Measurements from ENCODE around the gene RBM33.
"Not testable (repeated sequence)": the region's sequence is repeated elsewhere in the genome, so short reads cannot be mapped to it uniquely, and the experiment has no call there.

Gene RBM33

DNA sequence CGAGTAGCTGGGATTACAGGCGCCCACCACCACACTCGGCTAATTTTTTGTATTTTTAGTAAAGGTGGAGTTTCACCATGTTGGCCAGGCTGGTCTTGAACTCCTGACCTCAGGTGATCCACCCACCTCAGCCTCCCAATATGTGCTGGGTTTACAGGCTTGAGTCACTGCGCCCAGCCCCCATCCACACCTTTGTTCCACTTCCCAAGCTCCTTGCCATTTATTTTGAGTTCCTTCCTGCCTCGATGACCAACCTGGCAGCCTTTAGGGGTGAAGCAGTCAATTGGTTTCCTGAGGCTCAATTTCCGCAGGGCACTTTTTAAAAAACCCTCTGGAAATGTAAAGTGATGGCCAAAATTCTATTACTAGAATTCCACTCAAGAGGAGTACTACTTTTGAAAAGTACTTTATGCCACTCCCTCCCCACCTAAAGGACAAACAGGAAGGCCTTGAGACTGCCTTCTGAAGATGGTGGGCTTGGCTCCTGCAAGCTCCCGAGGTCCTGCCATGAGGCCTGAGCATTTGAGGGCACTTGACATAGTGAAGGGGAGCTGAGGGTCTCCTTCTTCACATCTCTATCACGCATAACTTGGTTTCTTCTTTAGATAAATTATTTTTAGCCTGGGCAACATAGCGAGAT, 32.5 kb upstream of the RBM33 start:
- no peak for DNase-seq (ENCODE audit: extremely low spot score)
- POLR2A ChIA-PET, result interaction anchor here (0.7 kb wide), 1 partner anchor 32 kb away, joined by 3 read pairs; the partner anchor contains the start of gene RBM33
- CTCF ChIA-PET, result interaction anchor here (0.7 to 2.8 kb wide), 4 partner anchors 13 to 99 kb away, joined by 3 to 11 read pairs (median 4); no protein-coding TSS in a partner anchor
- TF ChIP-seq L3MBTL2 (conservative IDR thresholded peaks at IDR 0.05) (no peak), ARNT (IDR thresholded peaks at IDR 0.05) (no peak), TARDBP (IDR thresholded peaks at IDR 0.05) (no peak), LEF1 (IDR thresholded peaks at IDR 0.05; ENCODE audit: borderline replicate concordance) (no peak), NFRKB (IDR thresholded peaks at IDR 0.05) (no peak), ZNF384 (IDR thresholded peaks at IDR 0.05) (no peak), ELF4 (IDR thresholded peaks at IDR 0.05) (no peak), SP1 (IDR thresholded peaks at IDR 0.05) (no peak), CTBP1 (IDR thresholded peaks at IDR 0.05; ENCODE audit: borderline replicate concordance) (no peak), FOXA1 (IDR thresholded peaks at IDR 0.05) (no peak), FOXK2 (IDR thresholded peaks at IDR 0.05) (no peak), FOXM1 (IDR thresholded peaks at IDR 0.05; ENCODE audit: borderline replicate concordance) (no peak), SUZ12 (IDR thresholded peaks at IDR 0.05) (no peak), BHLHE40 (IDR thresholded peaks at IDR 0.05; ENCODE audit: borderline replicate concordance) (no peak)
- TF ChIP-seq, protein P1, sequence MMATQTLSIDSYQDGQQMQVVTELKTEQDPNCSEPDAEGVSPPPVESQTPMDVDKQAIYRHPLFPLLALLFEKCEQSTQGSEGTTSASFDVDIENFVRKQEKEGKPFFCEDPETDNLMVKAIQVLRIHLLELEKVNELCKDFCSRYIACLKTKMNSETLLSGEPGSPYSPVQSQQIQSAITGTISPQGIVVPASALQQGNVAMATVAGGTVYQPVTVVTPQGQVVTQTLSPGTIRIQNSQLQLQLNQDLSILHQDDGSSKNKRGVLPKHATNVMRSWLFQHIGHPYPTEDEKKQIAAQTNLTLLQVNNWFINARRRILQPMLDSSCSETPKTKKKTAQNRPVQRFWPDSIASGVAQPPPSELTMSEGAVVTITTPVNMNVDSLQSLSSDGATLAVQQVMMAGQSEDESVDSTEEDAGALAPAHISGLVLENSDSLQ (IDR thresholded peaks at IDR 0.05), result no peak

DNA sequence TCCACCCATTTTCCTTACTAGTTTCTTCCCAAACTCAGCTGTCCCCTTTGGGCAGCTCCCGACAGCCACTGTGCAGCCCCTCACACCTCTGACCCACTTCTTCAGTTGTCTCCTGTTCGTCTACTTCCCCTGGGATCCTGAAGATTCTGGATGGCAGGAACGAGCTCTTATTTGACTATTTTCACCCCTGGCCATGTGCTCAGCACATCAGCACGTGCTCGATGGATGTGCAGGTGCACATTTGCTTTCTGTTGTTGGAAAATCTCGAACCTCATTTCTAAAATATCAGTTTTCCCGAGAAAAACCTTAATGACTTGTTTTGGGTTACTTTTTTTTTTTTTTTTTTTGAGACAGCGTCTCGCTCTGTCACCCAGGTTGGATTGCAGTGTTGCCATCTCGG, 31.8 kb upstream of the RBM33 start:
- ChIA-PET CTCF (interaction anchor here (1.4 to 2.8 kb wide), 2 partner anchors 14 to 18 kb away, joined by 3 to 11 read pairs; no protein-coding TSS in a partner anchor), POLR2A (interaction anchor here (0.7 kb wide), 1 partner anchor 32 kb away, joined by 3 read pairs; the partner anchor contains the start of gene RBM33)
- DNase-seq (ENCODE audit: extremely low spot score), result no peak
- TF ChIP-seq L3MBTL2 (conservative IDR thresholded peaks at IDR 0.05) (no peak), BHLHE40 (IDR thresholded peaks at IDR 0.05; ENCODE audit: borderline replicate concordance) (no peak), ELF4 (IDR thresholded peaks at IDR 0.05) (no peak), ARNT (IDR thresholded peaks at IDR 0.05) (no peak), ZNF384 (IDR thresholded peaks at IDR 0.05) (no peak), NFRKB (IDR thresholded peaks at IDR 0.05) (no peak), SUZ12 (IDR thresholded peaks at IDR 0.05) (no peak), LEF1 (IDR thresholded peaks at IDR 0.05; ENCODE audit: borderline replicate concordance) (no peak), HDGF (IDR thresholded peaks at IDR 0.05; ENCODE audit: borderline replicate concordance) (no peak), CTBP1 (IDR thresholded peaks at IDR 0.05; ENCODE audit: borderline replicate concordance) (no peak), FOXA1 (IDR thresholded peaks at IDR 0.05) (no peak), SP1 (IDR thresholded peaks at IDR 0.05) (no peak), FOXK2 (IDR thresholded peaks at IDR 0.05) (no peak)
- TF ChIP-seq, protein P1 (IDR thresholded peaks at IDR 0.05), result no peak

DNA sequence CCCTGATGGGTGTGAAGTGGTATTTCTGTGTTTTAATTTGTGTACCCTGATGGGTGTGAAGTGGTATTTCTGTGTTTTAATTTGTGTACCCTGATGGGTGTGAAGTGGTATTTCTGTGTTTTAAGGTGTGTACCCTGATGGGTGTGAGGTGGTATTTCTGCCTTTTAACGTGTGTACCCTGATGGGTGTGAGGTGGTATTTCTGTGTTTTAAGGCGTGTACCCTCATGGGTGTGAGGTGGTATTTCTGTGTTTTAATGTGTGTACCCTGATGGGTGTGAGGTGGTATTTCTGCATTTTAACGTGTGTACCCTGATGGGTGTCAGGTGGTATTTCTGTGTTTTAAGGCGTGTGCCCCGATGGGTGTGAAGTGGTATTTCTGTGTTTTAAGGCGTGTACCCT, 29.4 kb upstream of the RBM33 start:
- DNase-seq (ENCODE audit: extremely low spot score); CTCF ChIA-PET; POLR2A ChIA-PET: not testable (repeated sequence)

DNA sequence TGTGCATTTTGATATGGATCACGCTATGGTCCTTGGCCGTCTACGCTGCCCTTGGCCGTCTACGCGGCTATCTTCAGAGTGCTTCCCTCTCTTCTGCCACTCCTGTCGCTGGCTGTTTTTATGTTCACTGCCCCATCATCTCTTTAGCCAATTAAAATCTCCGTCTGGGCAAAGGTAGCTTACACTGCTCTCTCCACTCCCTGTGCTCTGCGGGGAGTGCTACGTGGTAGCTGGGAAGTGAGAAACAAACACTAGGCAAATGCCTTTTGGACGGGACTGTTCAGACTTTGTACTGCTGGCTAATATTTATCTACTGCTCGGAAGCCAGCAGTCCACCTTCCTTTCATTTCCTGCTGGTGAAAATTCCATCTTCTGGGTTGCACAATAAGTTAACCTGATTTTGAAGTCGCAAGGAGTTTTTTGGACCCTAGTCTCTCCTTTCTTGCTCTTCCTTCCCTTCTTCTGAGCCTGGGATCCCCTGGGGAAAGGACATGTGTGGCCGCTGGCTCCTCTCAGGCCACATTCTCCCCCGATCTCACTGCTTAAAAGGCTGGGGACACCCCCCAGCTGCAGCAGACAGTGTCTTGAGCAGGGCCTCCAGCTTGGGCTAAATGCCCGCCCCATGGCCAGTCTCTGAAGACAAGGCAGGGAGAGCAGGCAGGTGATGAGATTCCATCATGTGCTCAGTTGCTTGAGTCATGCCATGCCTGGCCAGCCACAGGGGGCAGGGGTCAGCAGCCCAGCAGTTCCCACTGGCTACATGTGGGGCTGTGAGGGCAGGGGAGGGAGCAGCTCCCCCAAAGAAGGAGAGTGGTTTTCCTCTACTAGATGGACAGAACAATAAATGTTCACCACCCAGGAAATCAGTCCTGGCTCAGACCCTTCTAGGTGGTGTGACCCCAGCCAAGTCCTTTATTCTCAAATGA, 25.5 kb upstream of the RBM33 start:
- DNase-seq (ENCODE audit: extremely low spot score), result no peak
- POLR2A ChIA-PET, result no interaction called here
- CTCF ChIA-PET, result no interaction called here

DNA sequence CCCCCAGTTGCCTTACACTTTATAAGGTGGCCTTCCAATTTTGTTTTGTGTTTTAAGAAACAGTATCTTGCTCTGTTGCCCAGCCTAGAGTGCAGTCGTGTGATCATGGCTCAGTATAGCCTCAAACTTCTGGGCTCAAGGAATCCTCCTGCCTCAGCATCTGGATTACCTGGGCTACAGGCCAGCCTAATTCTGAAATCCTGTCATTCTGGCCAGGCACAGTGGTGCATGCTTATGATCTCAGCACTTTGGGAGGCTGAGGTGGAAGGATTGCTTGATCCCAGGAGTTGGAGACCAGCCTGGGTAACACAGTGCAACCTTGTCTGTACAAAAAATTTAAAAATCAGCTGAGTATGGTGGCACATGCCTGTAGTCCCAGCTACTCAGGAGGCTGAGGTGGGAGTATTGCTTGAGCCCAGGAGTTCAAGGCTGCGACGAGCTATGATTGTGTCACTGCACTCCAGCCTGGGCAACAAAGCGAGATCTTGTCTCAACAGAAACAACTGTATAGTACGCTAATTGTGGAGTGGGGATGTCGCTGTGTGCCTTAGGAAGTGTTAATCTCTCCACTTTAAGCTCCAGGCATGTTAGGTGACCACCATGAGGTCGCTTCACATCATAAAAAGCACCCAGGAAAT, 24.7 kb upstream of the RBM33 start:
- TF ChIP-seq L3MBTL2 (conservative IDR thresholded peaks at IDR 0.05), result no peak
- no peak for TF ChIP-seq HDGF (IDR thresholded peaks at IDR 0.05; ENCODE audit: borderline replicate concordance)
- no peak for TF ChIP-seq FOXK2 (IDR thresholded peaks at IDR 0.05)
- TF ChIP-seq CTBP1 (IDR thresholded peaks at IDR 0.05; ENCODE audit: borderline replicate concordance), result no peak
- TF ChIP-seq FOXM1 (IDR thresholded peaks at IDR 0.05; ENCODE audit: borderline replicate concordance), result no peak
- no peak for TF ChIP-seq NFRKB (IDR thresholded peaks at IDR 0.05)
- no peak for TF ChIP-seq LEF1 (IDR thresholded peaks at IDR 0.05; ENCODE audit: borderline replicate concordance)
- TF ChIP-seq ELF4 (IDR thresholded peaks at IDR 0.05), result no peak
- ChIA-PET POLR2A (interaction anchor here (0.8 kb wide), 1 partner anchor 25 kb away, joined by 3 read pairs; the partner anchor contains the start of gene RBM33), CTCF (no interaction called here)
- DNase-seq (ENCODE audit: extremely low spot score), result no peak

More for the DNA sequence above, 25.5 kb upstream of the RBM33 start:
- TF ChIP-seq FOXK2 (IDR thresholded peaks at IDR 0.05), result no peak
- TF ChIP-seq, protein P1 (IDR thresholded peaks at IDR 0.05), result no peak
- TF ChIP-seq ELF4 (IDR thresholded peaks at IDR 0.05), result no peak
- no peak for TF ChIP-seq SP1 (IDR thresholded peaks at IDR 0.05)
- TF ChIP-seq LEF1 (IDR thresholded peaks at IDR 0.05; ENCODE audit: borderline replicate concordance), result no peak
- TF ChIP-seq FOXA1 (IDR thresholded peaks at IDR 0.05), result no peak
- no peak for TF ChIP-seq CTBP1 (IDR thresholded peaks at IDR 0.05; ENCODE audit: borderline replicate concordance)
- TF ChIP-seq HDGF (IDR thresholded peaks at IDR 0.05; ENCODE audit: borderline replicate concordance), result no peak
- no peak for TF ChIP-seq FOXM1 (IDR thresholded peaks at IDR 0.05; ENCODE audit: borderline replicate concordance)
- TF ChIP-seq ZNF384 (IDR thresholded peaks at IDR 0.05), result no peak
- no peak for TF ChIP-seq TARDBP (IDR thresholded peaks at IDR 0.05)
- no peak for TF ChIP-seq ARNT (IDR thresholded peaks at IDR 0.05)
- TF ChIP-seq BHLHE40 (IDR thresholded peaks at IDR 0.05; ENCODE audit: borderline replicate concordance), result no peak
- TF ChIP-seq NFRKB (IDR thresholded peaks at IDR 0.05), result no peak
- TF ChIP-seq SUZ12 (IDR thresholded peaks at IDR 0.05), result no peak
- no peak for TF ChIP-seq L3MBTL2 (conservative IDR thresholded peaks at IDR 0.05)
